H4 (cell line): Measurements from ENCODE around the gene ZFP1. TPM values are rescaled to one million over a fixed set of nuclear protein-coding genes. Genes with fewer than 3 reads are reported as not detected.
"Not testable (repeated sequence)": the region's sequence is repeated elsewhere in the genome, so short reads cannot be mapped to it uniquely, and the experiment has no call there.

ENCODE experiments used
- DNase-seq: peaks from one replicate; pipeline ENCODE4 v3.0.0-alpha.2; 2015; ENCODE audit warnings: low spot score
- total RNA-seq: library from RNA; depleted of rRNA; stranded (reverse); fragments of >200 nt; shearing (Covaris generic); gene quantifications from 2 replicates; pipeline ENCODE4 v1.2.3, GENCODE V29; 2014

Gene ZFP1
- total RNA-seq, 1 experiment from 2014 or later, result 10.0 TPM

DNA sequence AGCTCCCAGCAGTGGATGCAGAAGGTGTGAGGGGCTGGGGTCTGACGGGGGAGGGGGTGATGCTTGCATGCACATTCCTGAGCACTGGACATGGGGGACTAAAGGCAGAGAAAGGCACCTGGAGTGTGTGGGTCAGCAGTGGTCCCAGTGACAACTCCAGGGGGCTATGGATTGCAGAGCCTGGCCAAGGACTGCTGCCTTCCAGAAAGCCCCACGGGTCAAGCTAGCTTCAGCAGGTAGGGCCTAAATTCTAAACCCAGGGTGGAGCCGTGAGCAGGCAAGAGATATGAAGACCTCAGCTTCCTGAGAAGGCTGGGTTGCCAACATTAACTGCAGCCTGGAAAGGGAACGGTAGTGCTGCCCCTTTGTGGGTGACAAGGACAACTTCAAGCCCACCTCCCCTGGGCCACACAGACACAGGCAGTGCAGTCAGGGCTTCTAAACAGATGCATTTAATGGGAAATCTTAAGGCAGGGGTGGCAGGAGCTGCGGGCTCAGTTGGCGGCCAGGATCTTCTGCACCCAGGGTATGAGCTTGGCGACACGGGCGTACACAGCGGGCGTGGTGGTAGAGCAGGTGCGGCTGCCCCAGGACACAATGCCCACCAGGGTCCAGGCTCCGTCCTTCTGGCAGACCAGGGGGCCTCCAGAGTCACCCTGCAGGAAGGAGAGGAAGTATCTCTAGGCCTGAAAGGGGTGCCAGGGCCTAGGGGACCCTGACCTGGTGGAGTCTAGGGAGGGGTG, 55.5 kb downstream of the ZFP1 start:
- DNase-seq, result no peak

DNA sequence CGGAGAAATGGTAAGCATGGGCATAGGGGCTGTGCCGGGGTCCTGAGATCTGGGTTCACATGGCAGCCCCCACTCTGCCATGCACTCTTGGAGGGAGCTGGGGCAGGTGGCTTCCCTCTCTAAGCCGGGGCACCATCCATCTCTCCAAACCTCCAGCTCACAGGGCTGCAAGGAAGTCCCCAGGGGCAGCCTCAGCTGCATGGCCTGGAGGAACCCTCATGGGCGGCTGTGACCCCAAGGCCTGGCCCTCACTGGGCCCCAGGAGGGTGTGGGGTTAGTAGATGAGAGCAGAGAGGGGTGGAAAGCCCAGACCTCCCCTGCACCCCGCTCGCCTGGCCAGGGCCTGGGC, 56.1 kb downstream of the ZFP1 start:
- DNase-seq, result no peak

DNA sequence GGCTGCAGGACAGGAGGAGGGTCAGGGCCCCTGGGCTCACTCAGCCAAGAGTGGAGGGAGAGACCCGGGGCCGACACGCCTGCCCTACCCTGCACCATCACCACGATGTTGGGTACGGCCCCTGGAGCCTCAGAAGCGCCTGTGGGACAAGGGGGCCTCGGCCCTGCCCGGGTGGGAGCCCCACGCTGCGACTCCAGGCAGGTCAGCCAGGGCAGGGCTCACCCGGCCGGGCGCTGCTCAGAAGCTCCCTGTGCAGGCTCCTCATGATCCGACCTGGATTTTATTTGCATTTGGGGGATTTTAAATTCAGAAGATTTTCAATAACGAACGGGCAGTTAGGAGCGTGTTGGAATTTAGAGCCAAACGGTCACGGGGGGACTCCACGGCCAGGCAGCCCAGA, 56.6 kb downstream of the ZFP1 start:
- DNase-seq, result not testable (repeated sequence)

DNA sequence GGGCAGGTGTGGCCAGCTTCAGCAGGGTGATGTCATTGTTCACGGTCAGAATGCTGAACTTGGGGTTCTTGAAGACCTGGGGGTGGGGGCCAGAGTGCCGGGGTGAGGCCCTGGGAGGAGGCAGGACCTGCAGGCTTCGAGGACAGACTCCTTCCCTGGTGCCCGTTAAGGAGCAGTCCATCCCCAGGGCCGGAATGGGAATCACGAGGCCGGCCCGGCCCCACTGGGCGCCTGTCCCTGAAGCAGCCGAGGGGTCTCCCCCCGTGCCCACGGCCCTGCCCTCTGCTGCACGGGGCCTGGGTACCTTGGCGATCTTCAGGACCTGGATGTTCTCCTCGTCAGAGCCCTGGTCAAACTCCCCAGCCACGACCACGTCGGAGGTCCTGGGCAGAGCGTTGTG, 57.1 kb downstream of the ZFP1 start:
- DNase-seq, result not testable (repeated sequence)

DNA sequence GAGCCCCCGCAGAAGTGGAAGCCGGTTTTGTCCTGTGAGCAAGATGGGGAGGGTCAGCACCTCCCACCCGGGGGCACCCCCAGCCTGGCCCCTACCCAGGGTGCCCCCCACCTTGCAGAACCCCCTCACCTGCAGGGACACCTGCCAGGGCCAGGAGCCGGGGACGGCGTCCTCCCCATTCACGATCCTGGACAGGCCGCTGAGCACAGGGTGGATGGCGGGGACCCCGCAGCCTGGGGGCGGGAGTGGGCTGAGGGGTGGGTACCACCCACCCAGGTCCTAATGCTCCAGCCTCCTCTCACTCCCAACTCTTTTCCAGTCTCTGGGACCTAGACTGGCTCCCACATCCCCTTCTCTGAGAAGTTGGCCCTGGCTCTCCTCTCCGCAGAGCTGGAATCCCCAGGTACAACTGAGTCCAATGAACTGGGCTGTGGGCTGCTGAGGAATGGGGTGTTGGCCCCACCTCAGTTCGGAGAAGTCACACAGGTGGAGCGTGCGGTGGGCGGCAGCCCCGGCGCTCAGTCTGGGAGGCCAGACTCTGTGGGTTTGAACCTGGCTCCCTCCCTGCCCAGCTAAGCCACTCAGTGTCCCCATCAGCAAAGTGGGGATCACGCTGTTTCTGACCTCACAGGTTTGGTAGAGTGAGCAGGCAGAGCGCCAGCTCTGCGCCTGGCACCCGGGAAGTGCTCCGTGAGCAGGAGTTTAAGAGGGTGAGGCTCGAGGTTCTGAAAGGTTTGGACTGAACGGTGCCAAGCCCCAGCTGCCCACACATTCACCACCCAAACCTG, 57.8 kb downstream of the ZFP1 start:
- not testable (repeated sequence) for DNase-seq

DNA sequence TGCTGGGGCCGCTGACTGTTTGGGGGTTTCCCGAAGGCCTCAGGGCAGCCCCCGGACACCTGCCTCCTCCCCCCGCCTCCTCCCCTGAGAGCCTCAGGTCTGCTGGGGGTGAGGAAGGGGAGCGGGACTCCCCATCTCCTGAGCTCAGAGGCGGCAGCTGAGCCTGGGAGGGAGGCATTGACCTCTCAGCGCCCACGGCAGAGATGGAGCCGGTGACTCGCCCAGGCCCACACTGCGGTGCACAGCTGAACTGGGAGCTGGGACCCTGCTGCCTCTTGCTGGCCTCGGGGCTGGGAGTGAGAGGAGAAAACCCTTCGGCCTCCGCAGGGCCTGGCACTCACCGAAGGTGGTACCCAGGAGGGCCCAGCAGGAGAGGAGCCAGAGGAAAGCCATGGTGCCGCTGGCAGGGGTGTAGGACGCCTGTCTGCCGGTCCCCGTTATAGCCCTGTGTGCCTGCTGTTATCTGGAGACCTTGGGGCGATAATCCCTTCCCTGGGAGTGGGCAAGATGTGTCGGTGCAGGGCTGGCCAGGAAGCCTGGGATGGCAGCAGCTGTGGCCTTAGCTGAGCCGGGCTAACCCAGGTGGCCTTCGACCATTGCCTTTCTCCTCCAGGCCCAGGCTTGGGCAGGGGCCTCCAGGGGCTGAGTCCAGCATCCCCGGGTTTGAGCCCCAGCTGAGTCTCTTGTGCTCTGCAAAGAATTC, 58.6 kb downstream of the ZFP1 start, which contains the start of gene CTRB2:
Gene CTRB2, minus strand, starts transcription at position 413 of the 703 bp plus-strand sequence. Its CDS starts 20 bp downstream, at position 393.
- DNase-seq, result no peak

DNA sequence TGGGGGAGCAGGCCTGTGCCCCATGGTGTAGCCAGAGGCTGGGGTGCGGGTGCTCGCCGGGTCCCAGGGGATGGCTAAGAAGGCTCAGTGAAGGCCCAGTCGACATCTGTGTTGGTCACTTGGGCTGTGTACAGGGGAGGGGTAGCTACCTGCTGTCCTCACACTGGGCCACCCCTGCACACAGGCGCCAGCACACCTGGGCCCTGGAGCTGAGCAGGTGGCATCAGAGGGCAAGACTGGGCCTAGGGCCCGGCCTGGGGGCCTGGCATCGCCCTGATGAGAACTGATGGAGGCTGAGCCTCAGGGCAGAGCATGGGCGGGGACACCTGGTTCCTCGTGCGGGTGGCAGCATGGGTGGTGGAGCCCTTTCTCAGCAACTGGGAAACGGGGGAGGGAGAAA, 59.5 kb downstream of the ZFP1 start:
- no peak for DNase-seq

DNA sequence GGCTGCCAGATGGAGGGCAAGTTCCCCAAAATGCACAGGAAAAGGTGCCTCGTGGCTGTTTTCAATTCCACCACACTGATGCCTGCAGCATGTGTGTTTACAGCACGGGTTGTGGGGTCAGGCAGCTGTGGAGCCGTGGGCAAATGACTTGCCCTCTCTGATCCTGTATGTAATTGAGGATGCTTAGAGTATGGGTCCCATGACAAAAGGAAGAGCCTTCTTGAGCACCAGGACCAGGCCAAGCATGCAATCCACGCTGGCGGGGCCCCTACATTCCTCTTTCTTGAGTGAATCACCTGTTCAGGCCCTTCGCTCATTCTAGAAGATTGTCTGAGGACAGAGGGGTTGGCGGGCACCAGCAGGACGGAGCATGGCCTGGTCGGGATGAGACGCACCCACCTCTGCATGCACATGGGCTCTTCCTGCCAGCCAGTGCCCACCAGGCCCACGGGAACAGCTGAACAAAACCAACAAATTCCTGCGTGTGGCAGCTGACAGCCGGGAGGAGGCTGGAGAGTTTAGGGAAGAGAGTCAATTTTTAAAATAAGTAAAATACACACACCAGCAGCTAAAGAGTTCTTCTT, 60.0 kb downstream of the ZFP1 start:
- no peak for DNase-seq

DNA sequence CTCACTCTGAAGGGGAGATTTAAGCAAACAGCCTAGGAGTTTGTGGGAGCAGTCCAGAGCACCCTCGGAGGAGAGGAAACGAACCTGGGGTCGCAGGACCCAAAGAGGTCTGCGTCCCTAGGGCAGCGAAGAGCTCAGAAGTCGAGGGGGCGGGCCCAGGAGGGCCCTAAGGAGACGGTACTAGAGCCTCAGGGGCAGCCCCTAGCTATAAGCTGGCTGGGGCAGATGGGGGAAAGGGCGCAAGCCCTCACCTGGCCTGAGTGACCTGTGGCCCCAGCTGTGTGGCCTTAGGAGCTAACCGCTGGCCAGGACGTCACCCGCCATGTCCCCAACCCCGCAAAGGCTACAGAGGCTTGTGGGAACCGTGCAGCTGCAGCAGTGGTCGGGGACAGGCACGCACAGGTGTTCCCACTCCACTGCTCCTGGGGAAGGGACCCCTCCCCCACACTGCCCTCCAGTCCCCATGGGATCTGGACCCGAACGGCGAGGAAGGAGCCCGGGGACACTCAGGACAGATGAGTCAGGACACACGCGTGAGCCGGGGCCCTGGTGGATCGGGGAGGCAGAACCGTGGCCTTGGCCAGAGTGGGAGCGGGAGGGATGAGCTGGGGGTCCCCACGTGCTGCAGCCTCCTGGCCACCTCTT, 60.7 kb downstream of the ZFP1 start:
- DNase-seq, result no peak

DNA sequence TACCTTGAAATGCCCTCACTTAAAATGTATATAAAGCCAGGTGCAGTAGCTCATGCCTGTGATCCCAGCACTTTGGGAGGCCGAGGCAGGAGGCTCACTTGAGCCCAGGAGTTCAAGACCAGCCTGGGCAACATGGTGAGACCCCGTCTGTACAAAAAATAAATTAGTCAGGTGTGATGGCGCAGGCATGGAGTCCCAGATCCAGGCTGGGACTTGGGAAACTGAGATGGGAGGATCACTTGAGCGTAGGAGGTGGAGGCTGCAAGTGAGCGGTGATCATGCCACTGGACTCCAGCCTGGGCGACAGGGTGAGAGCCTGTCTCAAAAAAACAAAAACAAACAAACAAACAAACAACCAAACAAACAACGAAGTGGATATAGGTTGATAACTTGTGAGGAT, 61.2 kb downstream of the ZFP1 start:
- DNase-seq, result not testable (repeated sequence)

DNA sequence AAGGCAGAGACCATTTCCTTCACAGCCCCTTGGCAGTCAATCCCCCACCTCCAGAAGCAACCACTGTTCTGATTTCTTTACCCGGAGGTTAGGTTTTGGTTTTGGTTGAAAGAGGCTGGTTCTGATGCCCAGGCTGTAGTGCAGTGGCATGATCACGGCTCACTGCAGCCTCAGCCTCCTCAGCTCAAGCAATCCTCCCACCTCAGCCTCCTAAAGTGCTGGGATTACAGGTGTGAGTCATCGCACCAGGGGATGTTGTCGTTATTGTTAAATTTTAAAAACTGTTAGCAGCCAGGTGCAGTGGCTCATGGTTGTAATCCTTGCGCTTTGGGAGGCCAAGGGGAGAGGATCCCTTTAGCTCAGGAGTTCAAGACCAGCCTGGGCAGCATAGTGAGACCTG, 61.6 kb downstream of the ZFP1 start:
- no peak for DNase-seq

DNA sequence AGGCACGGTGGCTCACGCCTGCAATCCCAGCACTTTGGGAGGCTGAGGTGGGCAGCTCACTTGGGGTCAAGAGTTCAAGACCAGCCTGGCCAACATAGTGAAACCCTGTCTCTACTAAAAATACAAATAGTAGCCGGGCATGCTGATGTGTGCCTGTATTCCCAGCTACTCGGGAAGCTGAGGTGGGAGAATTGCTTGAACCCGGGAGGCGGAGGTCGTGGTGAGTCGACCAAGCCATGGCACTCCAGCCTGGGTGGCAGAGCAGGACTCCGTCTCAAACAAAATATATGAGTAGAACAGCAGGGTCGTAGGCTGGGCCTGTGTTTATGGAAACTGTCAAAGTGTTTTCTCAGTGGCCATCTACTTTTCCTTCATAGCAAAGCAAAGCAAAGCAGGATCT, 63.0 kb downstream of the ZFP1 start:
- not testable (repeated sequence) for DNase-seq

DNA sequence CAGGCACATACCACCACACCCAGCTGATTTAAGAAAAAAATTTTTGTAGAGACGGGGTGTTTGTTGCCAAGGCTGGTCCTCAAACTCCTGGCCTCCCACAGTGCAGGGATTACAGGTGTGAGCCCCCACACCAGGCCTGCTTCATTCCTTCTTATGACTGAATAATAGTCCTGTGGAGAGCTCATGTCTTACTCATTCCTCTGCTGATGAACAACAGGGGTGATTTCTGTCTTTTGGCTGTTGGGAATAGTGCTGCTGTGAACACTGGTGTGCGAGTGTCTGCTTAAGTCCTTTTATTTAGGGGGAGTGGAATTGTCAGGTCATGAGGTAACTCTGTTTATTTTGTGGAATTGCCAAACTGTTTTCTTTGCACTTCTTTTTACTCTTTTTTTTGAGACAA, 67.8 kb downstream of the ZFP1 start:
- DNase-seq, result no peak

DNA sequence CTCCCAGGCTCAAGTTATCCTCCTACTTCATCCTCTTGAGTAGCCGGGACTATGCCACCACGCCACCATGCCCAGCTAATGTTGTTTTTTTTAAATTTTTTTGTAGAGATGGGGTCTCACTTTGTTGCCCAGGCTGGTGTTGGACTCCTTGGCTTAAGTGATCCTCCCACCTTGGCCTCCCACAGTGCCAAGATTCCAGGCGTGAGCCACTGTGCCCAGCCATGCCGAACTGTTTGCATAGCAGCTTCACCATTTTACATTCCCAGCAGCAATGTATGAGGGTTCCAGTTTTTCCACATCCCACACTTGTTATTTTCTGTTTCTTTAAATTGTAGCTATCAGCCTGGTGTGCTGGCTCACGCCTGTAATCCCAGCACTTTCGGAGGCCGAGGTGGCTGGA, 68.3 kb downstream of the ZFP1 start:
- no peak for DNase-seq

DNA sequence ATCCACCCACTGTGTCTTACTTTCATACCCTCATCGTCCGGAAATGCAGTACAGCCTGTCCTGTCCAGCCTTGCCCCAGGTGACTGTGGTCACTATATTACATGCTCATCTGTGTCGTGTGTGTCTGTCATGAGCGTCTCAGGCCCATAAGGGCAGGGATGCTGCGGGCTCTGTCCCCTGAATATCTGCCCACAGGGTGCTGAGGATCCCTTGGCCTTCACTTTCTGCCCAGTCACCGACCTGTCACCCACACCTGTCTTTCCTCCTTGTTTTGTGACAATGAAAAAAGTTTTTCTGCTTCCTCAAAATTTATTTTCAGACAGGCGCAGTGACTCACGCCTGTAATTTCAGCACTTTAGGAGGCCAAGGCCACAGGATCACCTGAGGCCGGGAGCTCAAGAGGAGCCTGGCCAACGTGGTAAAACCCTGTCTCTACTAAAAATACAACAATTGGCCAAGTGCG, 69.1 kb downstream of the ZFP1 start:
- no peak for DNase-seq

DNA sequence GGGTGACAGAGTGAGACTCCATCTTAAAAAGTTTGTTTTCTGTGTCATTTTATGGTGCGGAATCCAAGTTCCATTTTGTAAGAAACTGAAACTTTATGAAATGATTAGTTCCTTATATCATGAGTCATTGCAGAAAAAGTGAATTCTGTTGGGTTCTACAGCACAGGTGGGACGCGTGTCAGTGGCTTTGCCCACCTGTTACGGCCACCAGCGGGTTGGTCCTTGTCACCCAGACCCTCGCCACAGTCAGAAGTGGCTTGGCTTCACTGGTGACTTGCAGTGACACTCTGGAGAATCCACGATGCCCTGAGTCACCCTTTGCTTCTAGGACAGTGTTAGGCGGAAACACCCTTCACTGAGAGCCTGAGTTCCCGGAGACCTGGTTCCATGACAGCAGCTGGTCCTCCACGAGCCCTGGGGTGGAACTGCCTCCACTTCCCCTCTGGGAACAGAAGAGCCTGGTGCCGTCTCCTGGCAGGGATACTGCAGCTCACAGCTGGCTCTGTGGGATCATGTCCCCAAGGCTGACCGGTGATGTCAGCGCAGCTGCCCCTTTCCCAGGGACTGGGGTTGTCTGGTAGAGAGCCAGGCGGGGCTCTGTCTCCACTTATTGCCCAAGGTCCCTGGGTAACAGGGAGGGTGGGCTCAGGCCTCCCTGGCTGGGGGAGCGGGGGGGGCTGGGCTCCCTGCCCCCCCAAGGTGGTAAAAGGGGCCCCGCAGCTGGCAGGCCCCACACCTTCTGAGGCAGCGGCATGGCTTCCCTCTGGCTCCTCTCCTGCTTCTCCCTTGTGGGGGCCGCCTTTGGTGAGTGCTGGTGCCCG, 70.1 kb downstream of the ZFP1 start, which contains the start of gene CTRB1:
Gene CTRB1, plus strand, starts transcription at position 733 of the 821 bp plus-strand sequence. Its CDS starts 20 bp downstream, at position 753.
- no peak for DNase-seq

DNA sequence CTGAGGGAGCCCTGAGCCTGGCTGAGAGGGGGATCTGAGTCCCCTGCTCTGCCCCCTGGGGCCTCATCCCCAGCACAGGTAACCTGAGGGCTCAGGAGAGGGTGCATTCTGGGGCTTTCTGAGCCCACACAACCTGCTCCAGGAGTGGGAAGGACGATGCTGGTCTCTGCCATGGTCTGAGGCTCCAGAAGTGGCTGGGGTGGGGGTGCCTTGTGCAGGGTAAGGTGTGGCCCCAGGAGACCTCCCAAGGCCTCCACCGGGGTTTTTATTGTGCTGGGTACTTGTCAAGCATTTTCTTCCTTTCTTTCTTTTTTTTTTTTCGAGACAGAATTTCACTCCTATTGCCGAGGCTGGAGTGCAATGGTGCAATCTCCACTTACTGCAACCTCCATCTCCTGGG, 70.8 kb downstream of the ZFP1 start:
- no peak for DNase-seq

DNA sequence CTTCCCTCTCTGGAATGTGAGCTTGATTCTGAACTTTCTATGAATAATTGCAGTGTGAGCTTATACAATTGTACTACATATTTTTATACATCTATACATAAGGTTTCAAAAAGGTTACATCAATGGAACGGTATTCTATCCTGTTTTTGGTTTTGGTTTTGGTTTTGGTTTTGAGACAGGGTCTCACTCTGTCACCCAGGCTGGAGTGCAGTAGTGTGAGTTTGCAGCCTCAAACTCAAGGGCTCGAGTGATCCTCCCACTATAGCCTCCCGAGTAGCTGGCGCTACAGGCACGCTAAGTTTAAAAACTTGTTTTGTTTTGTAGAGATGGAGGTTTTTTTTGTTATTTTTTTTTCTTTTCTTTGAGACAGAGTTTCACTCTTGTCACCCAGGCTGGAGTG, 71.5 kb downstream of the ZFP1 start:
- no peak for DNase-seq
